HG03103 (cell line): Measurements from ENCODE around the gene MPP1.

Experiments used
- ATAC-seq: cut with Tn5 transposase; IDR thresholded peaks from one replicate; pipeline ENCODE4 v1.9.1; 2021; ENCODE audit warnings: low read depth; ENCODE audit not compliant: unreplicated experiment

MPP1 gene

GRCh38 chrX:154733066-154733425, 72.2 kb downstream of the MPP1 start:
- no peak for ATAC-seq

GRCh38 chrX:154732421-154733065, 72.7 kb downstream of the MPP1 start:
- no peak for ATAC-seq

GRCh38 chrX:154731881-154732280, 73.4 kb downstream of the MPP1 start:
- no peak for ATAC-seq

- no peak for ATAC-seq
Measured at GRCh38 chrX:154731184-154731583, 74.1 kb downstream of the MPP1 start.

GRCh38 chrX:154730253-154730891, 74.9 kb downstream of the MPP1 start:
- ATAC-seq: no peak

- ATAC-seq: no peak
Measured at GRCh38 chrX:154729439-154729838, 75.8 kb downstream of the MPP1 start.
